HuH-7 (cell line): ENCODE results near the gene SFT2D3.

Source experiments
- DNase-seq: peaks from one replicate; pipeline ENCODE4 v3.0.0; 2011; ENCODE audit warnings: low spot score

The SFT2D3 gene

GRCh38 chr2:127707890-127708648 lies 6.8 kb downstream of the SFT2D3 start:
- no peak for DNase-seq

- no peak for DNase-seq
Measured at GRCh38 chr2:127709336-127709735, 8.0 kb downstream of the SFT2D3 start.

- DNase-seq: no peak
Measured at GRCh38 chr2:127712999-127713398, 11.7 kb downstream of the SFT2D3 start.

- DNase-seq: no peak
Measured at GRCh38 chr2:127713562-127713961, 12.3 kb downstream of the SFT2D3 start.

GRCh38 chr2:127715778-127716449 lies 14.6 kb downstream of the SFT2D3 start:
- no peak for DNase-seq

- DNase-seq: no peak
Measured at GRCh38 chr2:127718271-127718670, 17.0 kb downstream of the SFT2D3 start.

- DNase-seq: no peak
Measured at GRCh38 chr2:127719301-127720218, 18.3 kb downstream of the SFT2D3 start.

- DNase-seq: no peak
Measured at GRCh38 chr2:127721311-127721977, 20.1 kb downstream of the SFT2D3 start.

GRCh38 chr2:127721978-127722355 lies 20.7 kb downstream of the SFT2D3 start:
- no peak for DNase-seq

- DNase-seq: no peak
Measured at GRCh38 chr2:127722807-127723206, 21.5 kb downstream of the SFT2D3 start.

- no peak for DNase-seq
Measured at GRCh38 chr2:127726158-127726880, 25.0 kb downstream of the SFT2D3 start.

- no peak for DNase-seq
Measured at GRCh38 chr2:127733113-127733815, 32.0 kb downstream of the SFT2D3 start.

GRCh38 chr2:127733816-127734537 lies 32.7 kb downstream of the SFT2D3 start:
- no peak for DNase-seq

GRCh38 chr2:127735044-127735443 lies 33.7 kb downstream of the SFT2D3 start:
- DNase-seq: no peak

GRCh38 chr2:127735537-127736399 lies 34.5 kb downstream of the SFT2D3 start:
- no peak for DNase-seq

- no peak for DNase-seq
Measured at GRCh38 chr2:127737892-127738291, 36.6 kb downstream of the SFT2D3 start.

- no peak for DNase-seq
Measured at GRCh38 chr2:127739800-127740199, 38.5 kb downstream of the SFT2D3 start.

- no peak for DNase-seq
Measured at GRCh38 chr2:127740665-127741288, 39.5 kb downstream of the SFT2D3 start.
